ENCODE measurements around the gene MAL. TPM values are rescaled to one million over a fixed set of nuclear protein-coding genes. Genes with fewer than 3 reads are reported as not detected.

Gene MAL
- total and polyA plus RNA-seq, 2 of the 8 experiments (the other 6 are each of a cell fraction or from before 2014, with no cell fraction given) = not detected

GRCh38 chr2:95059656-95060370 lies 34.3 kb downstream of the MAL start (continued):
- no peak for TF ChIP-seq NANOG (IDR thresholded peaks at IDR 0.05; ENCODE audit: insufficient read depth, low read depth, low read length, poor library complexity, severe bottlenecking)
- TF ChIP-seq EZH2 (IDR thresholded peaks at IDR 0.05; ENCODE audit: low read depth, low read length, severe bottlenecking) = no peak

Data from H1 (cell line).